OCI-M1 (cell line): Measurements from ENCODE around the gene ALKBH3.

Source experiments
- DNase-seq: peaks from one replicate; lab custom pipeline; 2025; lab: John Stamatoyannopoulos, UW

Gene ALKBH3

GRCh38 chr11:43941257-43941994, 60.8 kb downstream of the ALKBH3 start:
- DNase-seq: peak; percentile 44

- peak; percentile 46 for DNase-seq
These were observed 62.2 kb downstream of the ALKBH3 start for GRCh38 chr11:43942662-43943371.

- DNase-seq: peak; percentile 43
These were observed 62.8 kb downstream of the ALKBH3 start for GRCh38 chr11:43943372-43943930.

GRCh38 chr11:43943931-43944751, 63.5 kb downstream of the ALKBH3 start:
- DNase-seq: no peak

- peak; percentile 85 for DNase-seq
These were observed 64.2 kb downstream of the ALKBH3 start for GRCh38 chr11:43944761-43945311.

GRCh38 chr11:43947003-43947500, 66.4 kb downstream of the ALKBH3 start:
- DNase-seq: peak; percentile 48

GRCh38 chr11:43947815-43948214, 67.2 kb downstream of the ALKBH3 start:
- no peak for DNase-seq

- DNase-seq: no peak
These were observed 68.0 kb downstream of the ALKBH3 start for GRCh38 chr11:43948341-43949225.

GRCh38 chr11:43950311-43950855, 69.8 kb downstream of the ALKBH3 start:
- no peak for DNase-seq

GRCh38 chr11:43951231-43951630, 70.6 kb downstream of the ALKBH3 start:
- no peak for DNase-seq

GRCh38 chr11:43952020-43952400, 71.4 kb downstream of the ALKBH3 start:
- DNase-seq: no peak

GRCh38 chr11:43952401-43953342, 72.0 kb downstream of the ALKBH3 start:
- peak; percentile 89 for DNase-seq

- DNase-seq: no peak
These were observed 72.9 kb downstream of the ALKBH3 start for GRCh38 chr11:43953521-43953920.

- no peak for DNase-seq
These were observed 73.6 kb downstream of the ALKBH3 start for GRCh38 chr11:43954241-43954640.

GRCh38 chr11:43955381-43956118, 74.9 kb downstream of the ALKBH3 start:
- DNase-seq: no peak

- DNase-seq: no peak
These were observed 76.9 kb downstream of the ALKBH3 start for GRCh38 chr11:43957571-43957970.

- DNase-seq: no peak
These were observed 78.8 kb downstream of the ALKBH3 start for GRCh38 chr11:43959321-43959995.
